Peyer's patch (tissue), 4 donors: ENCODE results near the gene AMPD1.

ENCODE experiments used
- CTCF ChIP-seq, 6 experiments: fragments of 450-650 bp in 4 of 6; fragments of 200-600 bp in 2 of 6; sonication (generic) in 1 of 6; IDR thresholded peaks; one replicate each; pipeline ENCODE4 v1.5.1; 2017 to 2019; ENCODE audit warnings: antibody characterized with exemption in 6 of 6, mild to moderate bottlenecking in 3 of 6, moderate library complexity in 1 of 6
- POLR2A ChIP-seq, 2 donors: fragments of 450-650 bp; IDR thresholded peaks; one replicate each; pipeline ENCODE4 v1.5.1; 2017; ENCODE audit warnings: antibody characterized with exemption in 2 of 2, mild to moderate bottlenecking in 2 of 2, moderate library complexity in 2 of 2

- TF ChIP-seq CTCF (IDR thresholded peaks at IDR 0.05) (no peak), POLR2A (IDR thresholded peaks at IDR 0.05) (no peak)
These were observed 35.1 kb downstream of the AMPD1 start for GRCh38 chr1:114660238-114660637.
